HepG2 (cell line): ENCODE measurements around the gene PRDX2. TPM values are rescaled to one million over a fixed set of nuclear protein-coding genes. Genes with fewer than 3 reads are reported as not detected.
A peak's percentile ranks its signal among the peaks of the same experiment; 100 is the strongest.

ENCODE experiments used
- BRD4 ChIP-seq: sonication (generic); formaldehyde crosslinking; IDR thresholded peaks from 2 replicates; pipeline ENCODE4 v1.4.0; 2020; ENCODE audit warnings: missing genetic modification reagents
- ELF3 ChIP-seq: IDR thresholded peaks from 2 replicates; pipeline ENCODE4 v1.6.1; 2016; ENCODE audit warnings: missing genetic modification reagents, missing compliant biosample characterization
- ESRRA ChIP-seq: sonication (generic); formaldehyde crosslinking; IDR thresholded peaks from 2 replicates; pipeline ENCODE4 v1.5.1; 2020; ENCODE audit warnings: mild to moderate bottlenecking, low read depth, missing genetic modification reagents
- FOSL1 ChIP-seq: sonication (generic); formaldehyde crosslinking; IDR thresholded peaks from 2 replicates; pipeline ENCODE4 v1.9.0; 2021; ENCODE audit warnings: missing genetic modification reagents, borderline replicate concordance
- HNRNPK ChIP-seq: fragments of 200-400 bp; formaldehyde crosslinking; IDR thresholded peaks from 2 replicates; pipeline ENCODE4 v1.6.1; 2018; ENCODE audit warnings: low read length, low read depth, moderate library complexity, mild to moderate bottlenecking; ENCODE audit not compliant: poor library complexity, severe bottlenecking
- KDM2A ChIP-seq: sonication (generic); formaldehyde crosslinking; IDR thresholded peaks from 2 replicates; pipeline ENCODE4 v1.4.0; 2020; ENCODE audit warnings: low read depth, missing genetic modification reagents, borderline replicate concordance
- KLF12 ChIP-seq: sonication (generic); formaldehyde crosslinking; IDR thresholded peaks from 2 replicates; pipeline ENCODE4 v1.4.0; 2020; ENCODE audit warnings: missing genetic modification reagents, borderline replicate concordance
- MED13 ChIP-seq: sonication (generic); formaldehyde crosslinking; IDR thresholded peaks from 2 replicates; pipeline ENCODE4 v1.5.0; 2020; ENCODE audit warnings: missing genetic modification reagents
- MXD4 ChIP-seq: IDR thresholded peaks from 2 replicates; pipeline ENCODE4 v1.6.1; 2016; ENCODE audit warnings: mild to moderate bottlenecking, missing biosample characterization, missing genetic modification reagents
- RBAK ChIP-seq: sonication (generic); formaldehyde crosslinking; IDR thresholded peaks from 2 replicates; pipeline ENCODE4 v1.5.1; 2020; ENCODE audit warnings: mild to moderate bottlenecking, missing genetic modification reagents
- REL ChIP-seq: sonication (generic); formaldehyde crosslinking; conservative IDR thresholded peaks from 2 replicates; pipeline ENCODE4 v1.8.0; 2022; ENCODE audit warnings: mild to moderate bottlenecking, missing genetic modification reagents, moderate library complexity
- RXRB ChIP-seq: IDR thresholded peaks from 2 replicates; pipeline ENCODE4 v1.6.1; 2016; ENCODE audit warnings: borderline replicate concordance, missing genetic modification reagents, missing compliant biosample characterization
- SIN3A ChIP-seq: IDR thresholded peaks from 2 replicates; pipeline ENCODE4 v1.6.1; 2011; ENCODE audit warnings: low read depth, mild to moderate bottlenecking, control low read depth, low read length, borderline replicate concordance
- SYNCRIP ChIP-seq: fragments of 200-400 bp; formaldehyde crosslinking; IDR thresholded peaks from 2 replicates; pipeline ENCODE4 v1.6.1; 2018; ENCODE audit warnings: mild to moderate bottlenecking, low read depth, low read length; ENCODE audit not compliant: insufficient read depth
- TCF12 ChIP-seq, 2 experiments: fragments of 450-650 bp in 1 of 2; sonication (generic) in 1 of 2; formaldehyde crosslinking in 1 of 2; IDR thresholded peaks; 2 replicates each; pipeline versions ENCODE4 v1.6.1 to v1.8.0; 2017 to 2022; ENCODE audit warnings: antibody characterized with exemption in 1 of 2, mild to moderate bottlenecking in 1 of 2, missing genetic modification reagents in 1 of 2, moderate library complexity in 1 of 2
- ZFP90 ChIP-seq: sonication (generic); formaldehyde crosslinking; IDR thresholded peaks from 2 replicates; pipeline ENCODE4 v1.8.0; 2022; ENCODE audit warnings: missing genetic modification reagents, mild to moderate bottlenecking, inconsistent platforms, borderline replicate concordance
- ZFX ChIP-seq: sonication (generic); formaldehyde crosslinking; IDR thresholded peaks from 2 replicates; pipeline ENCODE4 v1.4.0; 2020; ENCODE audit warnings: mild to moderate bottlenecking, low read depth, missing genetic modification reagents, moderate library complexity
- ZNF263 ChIP-seq: sonication (generic); formaldehyde crosslinking; IDR thresholded peaks from 2 replicates; pipeline ENCODE4 v1.4.0; 2020; ENCODE audit warnings: missing genetic modification reagents
- ZNF891 ChIP-seq: sonication (generic); formaldehyde crosslinking; IDR thresholded peaks from 2 replicates; pipeline ENCODE4 v1.5.0; 2020; ENCODE audit warnings: mild to moderate bottlenecking, missing genetic modification reagents
- polyA plus RNA-seq, 8 experiments: library from polyadenylated mRNA; depleted of rRNA in 3 of 8; stranded (reverse) in 7 of 8; unstranded in 1 of 8; fragments of >200 nt; fragmentation: Illumina TruSeq in 4 of 8; extraction: Trizol in 4 of 8; gene quantifications; 2 replicates each; pipeline versions ENCODE4 v1.2.1 to v1.2.3, GENCODE V29; 2011 to 2016; ENCODE audit warnings: low read depth in 4 of 8, missing spikeins in 1 of 8, mixed read lengths in 1 of 8; ENCODE audit not compliant: insufficient read depth in 1 of 8
- total RNA-seq, 5 experiments: library from RNA; depleted of rRNA; stranded (reverse); fragments of >200 nt; fragmentation: Illumina TruSeq; extraction: Trizol; gene quantifications; 2 replicates each; pipeline ENCODE4 v1.2.3, GENCODE V29; 2016; ENCODE audit warnings: low read depth in 1 of 5
- TF ChIP-seq, protein P1 (sequence below): IDR thresholded peaks from 2 replicates; pipeline ENCODE4 v1.6.1; 2012; ENCODE audit warnings: inconsistent platforms
- TF ChIP-seq, protein P2 (sequence below): sonication (generic); IDR thresholded peaks from 2 replicates; pipeline ENCODE4 v1.6.1; 2016; ENCODE audit warnings: low read depth, borderline replicate concordance
- TF ChIP-seq, protein P3 (sequence below): sonication (generic); formaldehyde crosslinking; IDR thresholded peaks from 2 replicates; pipeline ENCODE4 v1.4.0; 2020; ENCODE audit warnings: missing genetic modification reagents, borderline replicate concordance
- TF ChIP-seq, protein P4 (sequence below): sonication (generic); formaldehyde crosslinking; IDR thresholded peaks from 2 replicates; pipeline ENCODE4 v1.5.0; 2020; ENCODE audit warnings: mild to moderate bottlenecking, missing genetic modification reagents

The PRDX2 gene
- total and polyA plus RNA-seq, 2 of the 13 experiments (the other 11 are each of a cell fraction or from before 2014, with no cell fraction given), result 218 to 381 TPM

DNA sequence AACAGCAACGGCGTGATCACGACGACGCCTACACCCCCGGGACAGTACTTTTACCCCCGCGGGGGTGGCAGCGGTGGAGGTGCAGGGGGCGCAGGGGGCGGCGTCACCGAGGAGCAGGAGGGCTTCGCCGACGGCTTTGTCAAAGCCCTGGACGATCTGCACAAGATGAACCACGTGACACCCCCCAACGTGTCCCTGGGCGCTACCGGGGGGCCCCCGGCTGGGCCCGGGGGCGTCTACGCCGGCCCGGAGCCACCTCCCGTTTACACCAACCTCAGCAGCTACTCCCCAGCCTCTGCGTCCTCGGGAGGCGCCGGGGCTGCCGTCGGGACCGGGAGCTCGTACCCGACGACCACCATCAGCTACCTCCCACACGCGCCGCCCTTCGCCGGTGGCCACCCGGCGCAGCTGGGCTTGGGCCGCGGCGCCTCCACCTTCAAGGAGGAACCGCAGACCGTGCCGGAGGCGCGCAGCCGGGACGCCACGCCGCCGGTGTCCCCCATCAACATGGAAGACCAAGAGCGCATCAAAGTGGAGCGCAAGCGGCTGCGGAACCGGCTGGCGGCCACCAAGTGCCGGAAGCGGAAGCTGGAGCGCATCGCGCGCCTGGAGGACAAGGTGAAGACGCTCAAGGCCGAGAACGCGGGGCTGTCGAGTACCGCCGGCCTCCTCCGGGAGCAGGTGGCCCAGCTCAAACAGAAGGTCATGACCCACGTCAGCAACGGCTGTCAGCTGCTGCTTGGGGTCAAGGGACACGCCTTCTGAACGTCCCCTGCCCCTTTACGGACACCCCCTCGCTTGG is 9.3 kb downstream of the PRDX2 start (continued):
- TF ChIP-seq, protein P1, sequence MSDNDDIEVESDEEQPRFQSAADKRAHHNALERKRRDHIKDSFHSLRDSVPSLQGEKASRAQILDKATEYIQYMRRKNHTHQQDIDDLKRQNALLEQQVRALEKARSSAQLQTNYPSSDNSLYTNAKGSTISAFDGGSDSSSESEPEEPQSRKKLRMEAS, result peak; percentile 86
- TF ChIP-seq HNRNPK (no peak), ZNF263 (CRISPR knock-in tag) (0 out of 2 replicates have a peak, but pooled peaks have one; percentile 55), SYNCRIP (no peak), FOSL1 (CRISPR knock-in tag) (no peak), ZFP90 (CRISPR knock-in tag) (peak; percentile 56), SIN3A (0 out of 2 replicates have a peak, but pooled peaks have one; percentile 46), RBAK (no peak), REL (CRISPR knock-in tag) (no peak), MED13 (no peak), ZFX (CRISPR knock-in tag) (peak; percentile 72), ELF3 (CRISPR knock-in tag) (peak; percentile 72), ESRRA (peak; percentile 20; the same call in 1 of the 2 replicates), ZNF891 (CRISPR knock-in tag) (peak; percentile 83; the same call in 1 of the 2 replicates), KDM2A (0 out of 2 replicates have a peak, but pooled peaks have one; percentile 75), TCF12 (IDR thresholded peaks at IDR 0.05) (no peak), TCF12 (CRISPR knock-in tag; IDR thresholded peaks at IDR 0.05) (peak; percentile 56; the same call in 1 of the 2 replicates), RXRB (CRISPR knock-in tag) (peak; percentile 19; the same call in 1 of the 2 replicates), MXD4 (CRISPR knock-in tag) (peak; percentile 67), KLF12 (CRISPR knock-in tag) (peak; percentile 45; the same call in 1 of the 2 replicates), BRD4 (CRISPR knock-in tag) (peak; percentile 25; the same call in 1 of the 2 replicates)
- TF ChIP-seq, protein P2, sequence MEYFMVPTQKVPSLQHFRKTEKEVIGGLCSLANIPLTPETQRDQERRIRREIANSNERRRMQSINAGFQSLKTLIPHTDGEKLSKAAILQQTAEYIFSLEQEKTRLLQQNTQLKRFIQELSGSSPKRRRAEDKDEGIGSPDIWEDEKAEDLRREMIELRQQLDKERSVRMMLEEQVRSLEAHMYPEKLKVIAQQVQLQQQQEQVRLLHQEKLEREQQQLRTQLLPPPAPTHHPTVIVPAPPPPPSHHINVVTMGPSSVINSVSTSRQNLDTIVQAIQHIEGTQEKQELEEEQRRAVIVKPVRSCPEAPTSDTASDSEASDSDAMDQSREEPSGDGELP, result peak; percentile 88; the same call in 1 of the 2 replicates
- TF ChIP-seq, protein P3, sequence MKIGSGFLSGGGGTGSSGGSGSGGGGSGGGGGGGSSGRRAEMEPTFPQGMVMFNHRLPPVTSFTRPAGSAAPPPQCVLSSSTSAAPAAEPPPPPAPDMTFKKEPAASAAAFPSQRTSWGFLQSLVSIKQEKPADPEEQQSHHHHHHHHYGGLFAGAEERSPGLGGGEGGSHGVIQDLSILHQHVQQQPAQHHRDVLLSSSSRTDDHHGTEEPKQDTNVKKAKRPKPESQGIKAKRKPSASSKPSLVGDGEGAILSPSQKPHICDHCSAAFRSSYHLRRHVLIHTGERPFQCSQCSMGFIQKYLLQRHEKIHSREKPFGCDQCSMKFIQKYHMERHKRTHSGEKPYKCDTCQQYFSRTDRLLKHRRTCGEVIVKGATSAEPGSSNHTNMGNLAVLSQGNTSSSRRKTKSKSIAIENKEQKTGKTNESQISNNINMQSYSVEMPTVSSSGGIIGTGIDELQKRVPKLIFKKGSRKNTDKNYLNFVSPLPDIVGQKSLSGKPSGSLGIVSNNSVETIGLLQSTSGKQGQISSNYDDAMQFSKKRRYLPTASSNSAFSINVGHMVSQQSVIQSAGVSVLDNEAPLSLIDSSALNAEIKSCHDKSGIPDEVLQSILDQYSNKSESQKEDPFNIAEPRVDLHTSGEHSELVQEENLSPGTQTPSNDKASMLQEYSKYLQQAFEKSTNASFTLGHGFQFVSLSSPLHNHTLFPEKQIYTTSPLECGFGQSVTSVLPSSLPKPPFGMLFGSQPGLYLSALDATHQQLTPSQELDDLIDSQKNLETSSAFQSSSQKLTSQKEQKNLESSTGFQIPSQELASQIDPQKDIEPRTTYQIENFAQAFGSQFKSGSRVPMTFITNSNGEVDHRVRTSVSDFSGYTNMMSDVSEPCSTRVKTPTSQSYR (CRISPR knock-in tag), result peak; percentile 53; the same call in 1 of the 2 replicates
- TF ChIP-seq, protein P4, sequence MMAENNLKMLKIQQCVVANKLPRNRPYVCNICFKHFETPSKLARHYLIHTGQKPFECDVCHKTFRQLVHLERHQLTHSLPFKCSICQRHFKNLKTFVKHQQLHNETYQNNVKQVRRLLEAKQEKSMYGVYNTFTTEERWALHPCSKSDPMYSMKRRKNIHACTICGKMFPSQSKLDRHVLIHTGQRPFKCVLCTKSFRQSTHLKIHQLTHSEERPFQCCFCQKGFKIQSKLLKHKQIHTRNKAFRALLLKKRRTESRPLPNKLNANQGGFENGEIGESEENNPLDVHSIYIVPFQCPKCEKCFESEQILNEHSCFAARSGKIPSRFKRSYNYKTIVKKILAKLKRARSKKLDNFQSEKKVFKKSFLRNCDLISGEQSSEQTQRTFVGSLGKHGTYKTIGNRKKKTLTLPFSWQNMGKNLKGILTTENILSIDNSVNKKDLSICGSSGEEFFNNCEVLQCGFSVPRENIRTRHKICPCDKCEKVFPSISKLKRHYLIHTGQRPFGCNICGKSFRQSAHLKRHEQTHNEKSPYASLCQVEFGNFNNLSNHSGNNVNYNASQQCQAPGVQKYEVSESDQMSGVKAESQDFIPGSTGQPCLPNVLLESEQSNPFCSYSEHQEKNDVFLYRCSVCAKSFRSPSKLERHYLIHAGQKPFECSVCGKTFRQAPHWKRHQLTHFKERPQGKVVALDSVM (CRISPR knock-in tag), result no peak
